ENCODE measurements around the gene COX8C.

- TF ChIP-seq POLR2A (IDR thresholded peaks at IDR 0.05) (no peak), CTCF (IDR thresholded peaks at IDR 0.05) (no peak)
These were observed 15.8 kb upstream of the COX8C start for GRCh38 chr14:93331002-93331727.
